Fibroblast of villous mesenchyme (primary cell): ENCODE measurements around the gene CCDC89. TPM values are rescaled to one million over a fixed set of nuclear protein-coding genes. Genes with fewer than 3 reads are reported as not detected.
"Not testable (repeated sequence)": the region's sequence is repeated elsewhere in the genome, so short reads cannot be mapped to it uniquely, and the experiment has no call there.

Experiments
- DNase-seq: peaks from one replicate; pipeline ENCODE4 v3.0.0-alpha.2; 2010; ENCODE audit warnings: low read depth
- H3K4me3 ChIP-seq: 2 replicates; pipeline ENCODE4 v1.5.1; 2011; ENCODE audit warnings: low read depth, mild to moderate bottlenecking, low read length
- CTCF ChIP-seq: IDR thresholded peaks from 2 replicates; pipeline ENCODE4 v1.5.1; 2012; ENCODE audit warnings: low read depth, mild to moderate bottlenecking, low read length; ENCODE audit not compliant: insufficient read depth
- total RNA-seq: library from RNA; depleted of rRNA; stranded (reverse); fragments of >200 nt; gene quantifications from 2 replicates; pipeline ENCODE4 v1.2.3, GENCODE V29; 2012

The CCDC89 gene
- total RNA-seq, 1 donor = 2.6 TPM

- no peak overlapping the region for H3K4me3 ChIP-seq
- TF ChIP-seq CTCF = no peak
- DNase-seq = no peak
Measured at GRCh38 chr11:85672105-85672902, 13.7 kb downstream of the CCDC89 start.

- DNase-seq, H3K4me3 ChIP-seq: not testable (repeated sequence)
Measured at GRCh38 chr11:85670949-85671663, 14.9 kb downstream of the CCDC89 start.

GRCh38 chr11:85668157-85668556, 17.8 kb downstream of the CCDC89 start:
- H3K4me3 ChIP-seq = no peak overlapping the region
- DNase-seq = no peak
- TF ChIP-seq CTCF = no peak

- H3K4me3 ChIP-seq = no peak overlapping the region
- DNase-seq = no peak
- TF ChIP-seq CTCF = no peak
Measured at GRCh38 chr11:85666687-85667086, 19.3 kb downstream of the CCDC89 start.

GRCh38 chr11:85665733-85666132, 20.3 kb downstream of the CCDC89 start:
- no peak overlapping the region for H3K4me3 ChIP-seq
- no peak for TF ChIP-seq CTCF
- peak; percentile 34 for DNase-seq

- DNase-seq = peak; percentile 96
- TF ChIP-seq CTCF = peak; percentile 1
- peak within 1 kb of the TSS; percentile 97 for H3K4me3 ChIP-seq
Measured at GRCh38 chr11:85664615-85665481, 21.1 kb downstream of the CCDC89 start, which contains the start of gene CREBZF. CREBZF (minus strand) TSS chr11:85665129; CDS start chr11:85664875, 254 bp downstream.
